LNCaP clone FGC (cell line): ENCODE measurements around the gene INPP5D.
"Not testable (repeated sequence)": the region's sequence is repeated elsewhere in the genome, so short reads cannot be mapped to it uniquely, and the experiment has no call there.

Experiments used
- DNase-seq: peaks from one replicate; pipeline ENCODE4 v3.0.0-alpha.2; 2011; ENCODE audit warnings: low read depth
- H3K4me3 ChIP-seq: 2 replicates; pipeline ENCODE4 v1.5.1; 2011; ENCODE audit warnings: mild to moderate bottlenecking, low read depth, low read length, control low read depth
- TF ChIP-seq, protein P1 (sequence below): IDR thresholded peaks from 2 replicates; pipeline ENCODE4 v1.5.1; 2012; ENCODE audit warnings: mild to moderate bottlenecking; ENCODE audit not compliant: control insufficient read depth, insufficient read depth; ENCODE audit errors: extremely low read depth

Gene INPP5D

DNA sequence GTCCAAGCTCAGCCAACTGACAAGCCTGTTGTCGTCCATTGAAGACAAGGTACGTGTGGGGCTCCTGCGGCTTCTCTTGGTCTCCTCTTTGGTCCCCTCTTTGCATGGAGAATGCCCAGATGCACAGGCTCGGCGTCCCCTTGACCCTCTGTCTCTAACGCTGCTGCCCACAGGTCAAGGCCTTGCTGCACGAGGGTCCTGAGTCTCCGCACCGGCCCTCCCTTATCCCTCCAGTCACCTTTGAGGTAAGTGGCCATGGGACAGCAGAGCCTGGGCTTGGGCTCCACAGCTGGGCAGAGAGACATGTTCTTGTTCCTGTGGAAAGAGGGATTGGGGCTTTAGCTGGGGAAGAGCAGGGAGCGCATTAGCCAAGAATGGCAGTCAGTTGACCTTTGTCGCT, 86.1 kb downstream of the INPP5D start:
- H3K4me3 ChIP-seq, result no peak overlapping the region
- DNase-seq, result no peak
- TF ChIP-seq, protein P1, sequence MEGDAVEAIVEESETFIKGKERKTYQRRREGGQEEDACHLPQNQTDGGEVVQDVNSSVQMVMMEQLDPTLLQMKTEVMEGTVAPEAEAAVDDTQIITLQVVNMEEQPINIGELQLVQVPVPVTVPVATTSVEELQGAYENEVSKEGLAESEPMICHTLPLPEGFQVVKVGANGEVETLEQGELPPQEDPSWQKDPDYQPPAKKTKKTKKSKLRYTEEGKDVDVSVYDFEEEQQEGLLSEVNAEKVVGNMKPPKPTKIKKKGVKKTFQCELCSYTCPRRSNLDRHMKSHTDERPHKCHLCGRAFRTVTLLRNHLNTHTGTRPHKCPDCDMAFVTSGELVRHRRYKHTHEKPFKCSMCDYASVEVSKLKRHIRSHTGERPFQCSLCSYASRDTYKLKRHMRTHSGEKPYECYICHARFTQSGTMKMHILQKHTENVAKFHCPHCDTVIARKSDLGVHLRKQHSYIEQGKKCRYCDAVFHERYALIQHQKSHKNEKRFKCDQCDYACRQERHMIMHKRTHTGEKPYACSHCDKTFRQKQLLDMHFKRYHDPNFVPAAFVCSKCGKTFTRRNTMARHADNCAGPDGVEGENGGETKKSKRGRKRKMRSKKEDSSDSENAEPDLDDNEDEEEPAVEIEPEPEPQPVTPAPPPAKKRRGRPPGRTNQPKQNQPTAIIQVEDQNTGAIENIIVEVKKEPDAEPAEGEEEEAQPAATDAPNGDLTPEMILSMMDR, result no peak

DNA sequence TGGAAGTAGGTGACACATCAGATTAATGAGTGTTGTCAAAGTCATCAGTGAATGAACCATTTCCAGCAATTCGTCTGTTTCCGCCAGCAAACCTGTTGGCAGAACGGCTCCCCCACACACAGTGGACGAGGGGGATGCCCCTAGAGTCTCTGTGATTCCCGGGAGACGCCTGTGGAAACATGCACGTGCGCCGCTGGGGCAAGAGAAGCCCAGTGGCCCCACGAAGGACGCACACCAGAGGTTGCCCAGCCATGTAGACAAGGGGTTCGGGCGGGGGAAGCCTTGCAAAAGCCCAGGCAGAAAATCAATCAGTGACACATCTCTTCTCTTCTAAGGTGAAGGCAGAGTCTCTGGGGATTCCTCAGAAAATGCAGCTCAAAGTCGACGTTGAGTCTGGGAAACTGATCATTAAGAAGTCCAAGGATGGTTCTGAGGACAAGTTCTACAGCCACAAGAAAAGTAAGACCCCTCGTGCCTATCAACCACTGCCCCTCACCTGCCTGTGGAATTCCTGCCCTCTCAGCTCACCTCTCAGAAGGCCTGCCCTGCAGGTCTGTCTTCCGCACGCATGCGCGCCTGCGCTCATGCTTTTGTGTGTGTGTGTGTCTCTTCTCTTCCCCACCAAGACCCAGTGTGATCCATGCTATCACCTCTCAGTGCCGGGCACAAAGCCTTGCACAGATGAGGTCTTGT, 87.1 kb downstream of the INPP5D start:
- H3K4me3 ChIP-seq, result no peak overlapping the region
- no peak for DNase-seq
- TF ChIP-seq, protein P1, result no peak

DNA sequence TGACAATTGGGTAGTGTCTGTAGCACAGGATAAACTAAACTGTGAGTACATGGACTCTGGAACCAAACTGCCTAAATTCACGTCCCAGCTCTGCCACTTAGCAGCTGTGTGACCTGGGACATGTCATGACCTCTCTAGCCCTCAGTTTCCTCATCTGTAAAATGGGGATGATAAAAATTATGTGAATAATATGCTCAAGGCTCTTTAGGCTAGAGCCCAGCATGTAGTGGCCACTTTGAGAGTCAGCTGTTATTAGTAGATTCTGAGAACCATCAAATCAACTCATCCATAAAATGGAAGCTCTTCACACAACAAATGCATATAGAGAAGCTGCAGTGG, 87.7 kb downstream of the INPP5D start:
- no peak overlapping the region for H3K4me3 ChIP-seq
- TF ChIP-seq, protein P1, result no peak
- DNase-seq, result no peak

DNA sequence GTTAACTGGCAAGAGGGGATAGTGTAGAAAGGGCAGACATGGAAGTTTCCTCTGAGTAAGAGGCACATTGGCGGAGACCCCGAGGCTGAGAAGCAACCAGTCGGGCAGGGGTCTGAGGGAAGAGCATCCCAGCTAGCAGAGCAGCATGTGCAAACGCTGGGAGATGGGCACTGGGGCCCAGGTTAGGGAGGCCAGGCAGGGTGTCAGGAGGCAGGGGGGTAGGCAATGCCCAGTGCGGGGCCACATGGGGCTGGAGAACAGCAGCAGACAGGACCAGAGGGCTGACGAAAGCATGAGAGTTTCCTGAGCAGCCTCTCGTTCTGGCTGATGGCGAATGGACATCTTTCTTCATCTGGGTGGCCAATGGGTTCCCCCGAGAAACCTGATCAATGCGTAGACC, 88.2 kb downstream of the INPP5D start:
- no peak overlapping the region for H3K4me3 ChIP-seq
- no peak for DNase-seq
- TF ChIP-seq, protein P1, result no peak

DNA sequence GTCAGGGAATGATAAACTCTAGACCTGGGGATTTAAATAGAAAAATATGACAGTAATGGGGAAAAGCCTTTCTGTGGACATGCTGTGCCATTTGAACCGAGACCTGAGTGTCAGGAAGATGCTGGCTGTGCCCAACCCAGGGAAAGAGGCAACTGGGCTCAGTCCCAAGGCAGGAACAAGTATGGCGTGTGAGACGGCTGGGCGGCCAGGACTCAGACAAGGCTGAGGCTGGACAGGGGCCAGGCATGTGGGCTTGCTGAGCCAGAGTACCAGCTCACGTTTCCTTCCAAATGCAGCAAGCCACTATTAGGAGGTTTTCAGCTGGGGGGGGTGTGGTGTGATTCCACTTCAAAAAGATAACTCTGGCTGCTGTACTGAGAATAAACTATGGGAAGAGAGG, 92.4 kb downstream of the INPP5D start:
- H3K4me3 ChIP-seq, result no peak overlapping the region
- TF ChIP-seq, protein P1, result no peak
- no peak for DNase-seq

DNA sequence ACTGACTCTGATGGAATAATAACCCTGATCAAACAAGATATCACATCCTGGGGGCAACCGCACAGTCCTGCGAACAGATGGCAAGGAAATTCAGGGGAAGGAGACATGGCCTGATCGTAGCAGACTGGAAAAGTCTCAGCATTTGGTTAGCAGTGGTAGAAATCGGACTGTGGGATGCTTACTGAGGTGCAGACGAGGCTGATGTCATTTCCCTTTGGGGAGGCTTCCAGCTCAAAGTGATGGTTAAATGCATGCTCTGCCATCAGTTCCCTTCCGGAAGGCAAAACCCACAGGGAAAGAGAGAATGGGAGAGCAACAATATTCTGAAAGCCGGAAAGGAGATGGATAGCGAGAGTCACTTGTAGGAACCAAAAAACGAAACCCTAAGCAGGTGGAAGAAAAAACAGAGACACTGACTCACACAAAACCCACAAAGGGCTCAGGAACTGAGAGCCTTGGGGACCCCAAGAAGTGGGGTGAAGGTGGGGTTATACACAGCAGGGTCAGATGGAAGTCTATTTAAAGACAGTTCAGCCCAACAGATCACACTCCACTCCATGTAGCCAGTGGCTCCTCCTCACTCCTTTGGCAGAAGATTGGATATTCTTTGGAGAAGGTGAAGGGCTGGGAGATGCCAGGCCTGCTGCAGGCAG, 93.1 kb downstream of the INPP5D start:
- H3K4me3 ChIP-seq, result no peak overlapping the region
- no peak for DNase-seq
- TF ChIP-seq, protein P1, result no peak

DNA sequence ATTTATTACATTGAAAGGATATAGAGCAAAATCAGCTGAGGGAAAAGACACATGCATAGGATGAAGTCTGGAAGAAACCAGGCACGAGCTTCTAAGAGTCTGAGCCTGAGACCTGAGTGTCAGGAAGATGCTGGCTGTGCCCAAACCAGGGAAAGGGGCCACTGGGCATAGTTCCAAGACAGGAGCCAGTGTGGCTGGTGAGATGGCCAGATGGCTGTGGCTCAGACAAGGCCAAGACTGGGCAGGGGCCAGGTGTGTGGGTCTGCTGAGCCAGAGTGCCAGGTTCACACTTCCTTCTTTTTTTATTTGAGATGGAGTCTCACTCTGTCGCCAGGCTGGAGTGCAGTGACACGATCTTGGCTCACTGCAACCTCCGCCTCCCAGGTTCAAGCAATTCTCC, 95.9 kb downstream of the INPP5D start:
- no peak for DNase-seq
- TF ChIP-seq, protein P1, result no peak
- H3K4me3 ChIP-seq, result no peak overlapping the region

DNA sequence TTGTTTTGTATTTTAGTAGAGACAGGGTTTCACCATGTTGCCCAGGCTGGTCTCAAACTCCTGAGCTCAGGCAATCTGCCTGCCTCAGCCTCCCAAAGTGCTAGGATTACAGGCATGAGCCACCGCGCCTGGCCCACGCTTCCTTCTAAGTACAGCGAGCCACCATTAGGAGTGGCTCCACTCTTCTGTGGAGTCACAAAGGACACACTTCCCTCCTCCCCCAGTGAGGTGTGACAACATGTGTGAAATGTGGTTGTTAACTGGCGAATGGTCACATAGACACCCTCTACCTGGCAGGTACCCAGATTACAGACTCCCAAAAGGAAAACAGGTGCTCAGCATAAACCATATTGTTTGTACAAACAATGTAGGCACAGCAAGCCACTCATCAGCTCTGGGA, 96.3 kb downstream of the INPP5D start:
- not testable (repeated sequence) for DNase-seq, H3K4me3 ChIP-seq
